Smooth muscle cell (in vitro differentiated cells): ENCODE results near the gene ACHE. TPM values are rescaled to one million over a fixed set of nuclear protein-coding genes. Genes with fewer than 3 reads are reported as not detected.

Source experiments
- DNase-seq: peaks from one replicate; lab custom pipeline; 2025; ENCODE audit not compliant: unreplicated experiment; lab: John Stamatoyannopoulos, UW
- H2AFZ ChIP-seq: fragments of 200-600 bp; sonication (generic); 2 replicates; pipeline ENCODE4 v1.6.0; 2016; ENCODE audit warnings: antibody characterized with exemption, low read depth, mild to moderate bottlenecking
- H3F3A ChIP-seq: fragments of 200-600 bp; sonication (generic); 2 replicates; pipeline ENCODE4 v1.6.0; 2017; ENCODE audit warnings: antibody characterized with exemption, low read depth
- H3K27ac ChIP-seq: fragments of 200-600 bp; sonication (generic); 2 replicates; pipeline ENCODE4 v1.5.1; 2016; ENCODE audit warnings: low read depth, mild to moderate bottlenecking
- H3K27me3 ChIP-seq: fragments of 200-600 bp; sonication (generic); 2 replicates; pipeline ENCODE4 v1.6.1; 2016; ENCODE audit warnings: low read depth, mild to moderate bottlenecking
- H3K36me3 ChIP-seq: fragments of 200-600 bp; sonication (generic); 2 replicates; pipeline ENCODE4 v1.5.1; 2016; ENCODE audit warnings: low read depth
- H3K4me1 ChIP-seq: fragments of 200-600 bp; sonication (generic); 2 replicates; pipeline ENCODE4 v1.5.1; 2016; ENCODE audit warnings: low read depth
- H3K4me2 ChIP-seq: fragments of 200-600 bp; sonication (generic); 2 replicates; pipeline ENCODE4 v1.6.0; 2016; ENCODE audit warnings: mild to moderate bottlenecking
- H3K4me3 ChIP-seq: fragments of 200-600 bp; sonication (generic); 2 replicates; pipeline ENCODE4 v1.5.1; 2016; ENCODE audit warnings: mild to moderate bottlenecking
- H3K79me2 ChIP-seq: fragments of 200-600 bp; sonication (generic); 2 replicates; pipeline ENCODE4 v1.6.0; 2016; ENCODE audit warnings: low read depth, mild to moderate bottlenecking
- H3K9ac ChIP-seq: fragments of 200-600 bp; sonication (generic); 2 replicates; pipeline ENCODE4 v1.6.0; 2016; ENCODE audit warnings: low read depth
- H3K9me3 ChIP-seq: fragments of 200-600 bp; sonication (generic); replicated peaks from 2 replicates; pipeline ENCODE4 v1.5.1; 2016; ENCODE audit warnings: low read depth
- H4K20me1 ChIP-seq: fragments of 200-600 bp; sonication (generic); 2 replicates; pipeline ENCODE4 v1.6.0; 2016; ENCODE audit warnings: low read depth
- WGBS: methylation state at CpG from one replicate; pipeline ENCODE4 v1.1.7; 2016; ENCODE audit warnings: low lambda C conversion rate; 5-methylcytosine and 5-hydroxymethylcytosine counted together
- polyA plus RNA-seq: library from polyadenylated mRNA; unstranded; fragments of >200 nt; fragmentation: Nextera tagmentation; extraction: Ambion mirVana; gene quantifications from 2 replicates; pipeline ENCODE4 v1.2.1, GENCODE V29; 2016
- total RNA-seq: library from RNA; depleted of rRNA; stranded (reverse); fragments of >200 nt; gene quantifications from 2 replicates; pipeline ENCODE4 v1.2.3, GENCODE V29; 2014
- TF ChIP-seq, protein P1 (sequence below): fragments of 200-600 bp; sonication (generic); IDR thresholded peaks from 2 replicates; pipeline ENCODE4 v1.5.1; 2017; ENCODE audit warnings: borderline replicate concordance, mild to moderate bottlenecking, antibody characterized with exemption; ENCODE audit not compliant: insufficient read depth, poor library complexity, severe bottlenecking

ACHE gene
- total and polyA plus RNA-seq, 2 experiments from 2014 or later = 2.6 to 3.5 TPM

DNA sequence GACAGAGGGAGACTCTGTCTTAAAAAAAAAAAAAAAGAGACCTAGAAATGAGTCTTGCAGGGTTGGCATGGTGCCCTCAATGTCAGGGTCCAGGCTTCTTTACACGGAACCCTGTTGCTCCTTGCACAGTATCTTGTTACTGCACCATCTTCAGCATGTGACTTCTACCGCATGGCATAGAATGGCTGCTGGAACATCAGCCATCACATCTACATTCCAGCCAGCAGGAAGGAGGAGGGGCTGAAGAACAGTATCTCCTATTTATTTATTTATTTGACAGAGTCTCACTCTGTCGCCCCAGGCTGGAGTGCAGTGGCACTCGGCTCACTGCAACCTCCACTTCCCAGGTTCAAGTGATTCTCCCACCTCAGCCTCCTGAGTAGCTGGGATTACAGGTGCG is 3.7 kb upstream of the ACHE start:
- peaks cover 26% of the 10 kb centered on the region for H3K27me3 ChIP-seq
- no peaks in the 10 kb centered on the region for H3K79me2 ChIP-seq
- DNase-seq = no peak
- WGBS = 95% methylated on average over 5 of the region's 5 CpGs
- H3K9me3 ChIP-seq = no peaks in the 10 kb centered on the region
- H2AFZ ChIP-seq = no peak overlapping the region
- H3K4me3 ChIP-seq = no peak overlapping the region
- no peak overlapping the region for H3K9ac ChIP-seq
- H3K4me2 ChIP-seq = no peak overlapping the region
- TF ChIP-seq, protein P1, sequence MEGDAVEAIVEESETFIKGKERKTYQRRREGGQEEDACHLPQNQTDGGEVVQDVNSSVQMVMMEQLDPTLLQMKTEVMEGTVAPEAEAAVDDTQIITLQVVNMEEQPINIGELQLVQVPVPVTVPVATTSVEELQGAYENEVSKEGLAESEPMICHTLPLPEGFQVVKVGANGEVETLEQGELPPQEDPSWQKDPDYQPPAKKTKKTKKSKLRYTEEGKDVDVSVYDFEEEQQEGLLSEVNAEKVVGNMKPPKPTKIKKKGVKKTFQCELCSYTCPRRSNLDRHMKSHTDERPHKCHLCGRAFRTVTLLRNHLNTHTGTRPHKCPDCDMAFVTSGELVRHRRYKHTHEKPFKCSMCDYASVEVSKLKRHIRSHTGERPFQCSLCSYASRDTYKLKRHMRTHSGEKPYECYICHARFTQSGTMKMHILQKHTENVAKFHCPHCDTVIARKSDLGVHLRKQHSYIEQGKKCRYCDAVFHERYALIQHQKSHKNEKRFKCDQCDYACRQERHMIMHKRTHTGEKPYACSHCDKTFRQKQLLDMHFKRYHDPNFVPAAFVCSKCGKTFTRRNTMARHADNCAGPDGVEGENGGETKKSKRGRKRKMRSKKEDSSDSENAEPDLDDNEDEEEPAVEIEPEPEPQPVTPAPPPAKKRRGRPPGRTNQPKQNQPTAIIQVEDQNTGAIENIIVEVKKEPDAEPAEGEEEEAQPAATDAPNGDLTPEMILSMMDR = no peak
- peaks cover 12% of the 10 kb centered on the region for H3K4me1 ChIP-seq
- H3F3A ChIP-seq = no peaks in the 10 kb centered on the region
- H4K20me1 ChIP-seq = no peaks in the 10 kb centered on the region
- no peak overlapping the region for H3K27ac ChIP-seq
- no peaks in the 10 kb centered on the region for H3K36me3 ChIP-seq

DNA sequence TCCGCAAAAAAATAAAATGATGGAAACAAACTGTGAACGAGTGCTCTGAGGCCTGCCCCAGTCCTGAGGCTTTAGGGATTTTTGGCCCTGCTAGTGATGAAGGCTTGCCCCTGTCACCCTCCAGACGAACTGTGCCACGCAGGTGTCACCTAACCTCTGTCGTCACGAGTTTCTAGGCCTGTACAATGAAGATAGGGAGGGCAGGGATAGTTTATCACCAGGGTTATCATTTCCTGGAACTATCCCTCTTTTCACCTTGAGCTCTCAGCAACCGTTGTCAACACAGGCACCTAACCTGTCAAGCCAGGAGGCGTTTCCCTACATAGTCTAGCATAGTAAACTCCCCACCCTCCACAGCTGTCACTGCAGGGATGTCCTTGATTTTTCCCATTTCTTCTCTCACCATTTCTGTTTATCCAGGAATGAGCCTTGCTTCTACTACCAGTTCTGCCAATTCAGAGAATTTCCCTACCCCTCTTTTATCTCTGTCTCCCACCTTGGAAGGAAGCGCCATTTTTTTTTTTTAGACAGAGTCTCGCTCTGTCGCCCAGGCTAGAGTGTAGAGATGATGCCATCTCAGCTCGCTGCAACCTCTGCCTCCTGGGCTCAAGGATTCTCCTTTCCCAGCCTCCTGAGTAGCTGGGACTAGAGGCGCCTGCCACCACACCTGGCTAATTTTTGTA is 2.2 kb upstream of the ACHE start:
- Histone ChIP-seq H3K4me2 (no peak overlapping the region), H3K79me2 (no peaks in the 10 kb centered on the region), H3K9me3 (no peaks in the 10 kb centered on the region), H4K20me1 (no peaks in the 10 kb centered on the region), H3K27ac (no peak overlapping the region), H2AFZ (no peak overlapping the region), H3K4me1 (peaks cover 18% of the 10 kb centered on the region), H3K4me3 (no peak overlapping the region), H3K9ac (no peak overlapping the region), H3K36me3 (no peaks in the 10 kb centered on the region), H3F3A (no peaks in the 10 kb centered on the region), H3K27me3 (peaks cover 26% of the 10 kb centered on the region)
- 82% methylated on average over 13 of the region's 13 CpGs for WGBS
- TF ChIP-seq, protein P1 = no peak
- DNase-seq = no peak

DNA sequence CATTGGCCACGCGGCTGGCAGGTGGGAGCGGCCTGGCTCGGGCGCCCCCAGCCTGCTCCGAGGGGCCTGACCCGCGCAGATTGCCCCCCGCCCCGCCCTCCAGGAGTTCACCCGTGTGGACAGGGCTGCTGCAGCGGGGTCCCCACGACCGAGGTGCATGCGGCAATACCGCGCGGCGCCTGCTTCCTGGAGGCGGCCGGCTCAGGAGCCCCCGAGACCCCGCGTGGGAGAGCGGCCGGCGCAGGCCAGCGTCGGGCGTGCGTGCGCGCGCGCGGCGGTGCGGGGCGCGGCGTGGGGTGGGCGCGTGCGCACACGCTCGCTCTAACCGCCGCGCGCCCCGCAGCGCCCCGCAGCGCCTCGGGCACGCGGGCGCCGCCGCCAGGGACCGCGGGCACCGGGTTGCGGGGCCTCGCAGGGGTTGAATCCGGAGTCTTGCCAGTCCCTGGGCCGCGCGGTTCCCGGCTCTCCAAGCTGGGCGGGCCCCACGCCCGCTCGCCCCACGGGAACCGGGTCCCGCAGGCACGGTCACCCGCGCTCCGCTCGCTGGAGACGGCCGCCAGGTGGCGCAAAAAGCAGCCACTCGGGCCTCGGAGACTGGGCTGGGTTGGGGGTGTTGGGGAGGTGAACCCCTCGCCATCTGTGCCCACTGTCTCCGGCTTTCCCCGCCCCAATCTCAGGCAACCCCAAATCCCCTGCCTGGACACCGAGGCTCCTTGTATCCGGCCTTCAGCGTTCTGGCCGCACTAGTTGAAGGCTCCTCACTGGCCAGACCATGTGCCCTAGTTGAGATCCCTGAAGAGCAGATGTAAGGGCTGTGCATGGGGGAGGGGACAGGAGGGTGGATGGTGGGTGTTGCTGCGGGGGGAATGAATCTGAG is 1.3 kb upstream of the ACHE start:
- H3K4me2 ChIP-seq = peak overlapping the region; percentile 100

More for the DNA sequence above, 1.3 kb upstream of the ACHE start:
- peak overlapping the region; percentile 34 for H3K4me3 ChIP-seq
- 2% methylated on average over 72 of the region's 95 CpGs for WGBS
- TF ChIP-seq, protein P1 = peak; percentile 87
- H3K9me3 ChIP-seq = no peaks in the 10 kb centered on the region
- no peak overlapping the region for H3K9ac ChIP-seq
- no peak overlapping the region for H3K27ac ChIP-seq
- H2AFZ ChIP-seq = no peak overlapping the region
- peaks cover 18% of the 10 kb centered on the region for H3K4me1 ChIP-seq
- peak; percentile 21 for DNase-seq
- H3K36me3 ChIP-seq = no peaks in the 10 kb centered on the region
- H3K27me3 ChIP-seq = peaks cover 26% of the 10 kb centered on the region
- no peaks in the 10 kb centered on the region for H3K79me2 ChIP-seq
- no peaks in the 10 kb centered on the region for H3F3A ChIP-seq
- H4K20me1 ChIP-seq = no peaks in the 10 kb centered on the region
